HG03135 (cell line): Measurements from ENCODE around the gene GMCL1.
"Not testable (repeated sequence)": the region's sequence is repeated elsewhere in the genome, so short reads cannot be mapped to it uniquely, and the experiment has no call there.

Source experiments
- ATAC-seq: cut with Tn5 transposase; IDR thresholded peaks from one replicate; pipeline ENCODE4 v1.9.1; 2021; ENCODE audit warnings: mild to moderate bottlenecking, moderate library complexity; ENCODE audit not compliant: unreplicated experiment

Gene GMCL1

DNA sequence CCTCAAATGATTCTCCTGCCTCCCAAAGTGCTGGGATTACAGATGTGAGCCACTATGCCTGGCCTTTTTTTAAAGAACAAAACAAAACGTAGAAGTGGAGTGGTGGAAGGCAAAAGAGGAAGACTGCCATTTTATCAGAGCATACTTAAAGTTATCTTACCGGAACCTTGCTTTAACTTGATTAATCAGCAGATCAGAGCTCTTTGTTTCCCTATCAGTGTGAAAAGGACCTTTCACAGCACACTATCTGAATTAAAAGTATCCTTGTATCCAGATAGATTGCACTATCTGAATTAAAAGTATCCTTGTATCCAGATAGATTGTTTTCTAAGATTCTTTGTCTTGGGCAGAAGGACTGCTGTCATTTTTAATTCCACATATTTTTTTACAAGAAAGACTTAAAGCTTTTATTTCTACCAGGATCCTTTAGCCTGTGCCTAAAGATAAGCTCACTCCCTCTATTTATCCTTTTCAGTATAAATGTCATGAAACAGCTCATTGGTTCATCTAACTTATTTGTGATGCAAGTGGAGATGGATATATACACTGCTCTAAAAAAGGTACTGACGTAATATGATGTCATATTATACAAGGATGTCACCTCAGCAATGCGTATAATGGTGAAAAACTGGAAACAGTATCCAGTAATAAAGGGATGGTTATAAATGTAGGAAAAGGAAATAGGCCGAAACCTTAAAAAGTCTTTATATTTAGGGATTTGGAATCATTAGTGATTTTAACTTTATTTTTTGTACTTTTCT lies 17.8 kb downstream of the GMCL1 start:
- no peak for ATAC-seq

DNA sequence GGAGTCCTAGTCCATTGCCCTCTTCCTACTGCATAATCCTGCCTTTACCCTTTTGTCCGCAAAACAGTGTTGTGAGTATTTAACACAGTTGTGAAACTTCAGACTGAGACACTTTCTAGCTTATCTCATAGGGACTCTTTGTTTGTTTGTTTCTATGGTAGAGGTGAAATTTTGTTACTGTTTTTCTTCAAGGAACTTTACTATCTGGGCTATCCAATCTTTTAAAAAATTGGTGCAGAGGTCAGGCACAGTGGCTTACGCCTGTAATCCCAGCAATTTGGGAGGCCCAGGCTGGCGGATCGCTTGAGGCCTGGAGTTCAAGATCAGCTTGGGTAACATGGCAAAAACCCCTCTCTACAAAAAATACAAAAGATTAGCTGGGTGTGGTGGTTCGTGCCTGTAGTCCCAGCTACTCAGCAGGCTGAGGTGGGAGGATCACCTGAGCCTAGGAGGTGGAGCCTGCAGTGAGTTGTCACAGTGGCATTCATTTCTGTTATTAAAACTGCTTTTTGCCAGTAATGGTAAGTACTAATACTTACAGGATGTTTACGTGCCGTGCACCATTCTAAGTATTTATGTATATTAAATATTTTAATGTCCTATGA lies 18.8 kb downstream of the GMCL1 start:
- no peak for ATAC-seq

DNA sequence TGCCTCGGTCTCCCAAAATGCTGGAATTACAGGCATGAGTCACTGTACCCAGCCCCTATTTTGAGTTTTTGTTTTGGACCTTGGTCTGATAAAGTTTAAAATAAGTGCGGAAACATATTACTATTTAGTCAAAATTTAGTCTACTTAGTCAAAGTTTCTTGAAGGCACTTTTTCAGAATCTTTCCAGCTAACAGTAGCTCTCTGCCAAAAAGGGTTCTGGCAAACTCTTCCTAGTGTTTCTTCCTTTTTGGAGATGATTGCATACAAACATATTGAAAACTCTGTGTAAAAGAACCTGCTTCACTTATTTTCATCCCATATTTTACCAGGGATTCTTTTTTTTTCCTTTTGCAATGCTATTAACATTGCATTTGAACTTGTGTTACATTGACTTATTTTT lies 28.8 kb downstream of the GMCL1 start:
- ATAC-seq: no peak

DNA sequence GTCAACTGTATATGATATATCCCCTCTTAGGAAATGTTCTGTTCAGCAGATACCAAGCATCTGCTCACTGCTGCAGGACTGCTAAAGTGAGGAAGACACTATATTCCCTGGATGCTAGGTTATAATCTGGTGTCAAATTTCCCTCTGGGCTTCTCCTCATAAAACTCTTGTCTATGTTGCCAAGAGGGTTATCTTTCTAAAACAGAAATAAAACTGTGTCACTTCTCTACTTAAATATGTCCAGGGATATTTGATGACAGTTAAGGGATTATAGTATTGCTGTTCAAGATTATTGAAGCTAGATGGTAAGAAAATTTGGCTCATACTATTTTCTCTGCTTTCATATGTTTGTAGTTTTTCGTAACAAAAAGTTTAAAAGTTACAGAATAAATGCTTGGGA lies 33.8 kb downstream of the GMCL1 start:
- no peak for ATAC-seq

DNA sequence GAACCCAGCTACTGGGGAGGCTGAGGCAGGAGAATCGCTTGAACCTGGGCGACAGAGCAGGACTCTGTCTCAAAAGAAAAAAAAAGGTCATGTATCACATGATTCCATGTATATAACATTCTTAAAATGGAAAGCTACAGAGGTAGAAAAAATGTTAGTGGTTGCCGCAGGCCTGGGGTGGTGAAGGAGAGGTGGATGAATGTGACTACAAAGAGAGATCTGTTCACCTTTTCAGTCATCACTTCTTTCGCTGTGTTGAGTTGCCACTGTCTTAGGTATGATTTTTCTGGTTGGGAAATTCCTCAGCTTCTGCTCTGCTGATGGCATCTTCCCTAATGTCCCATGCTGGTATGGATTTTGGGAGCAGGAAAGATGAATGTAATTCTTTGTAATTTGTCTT lies 59.0 kb downstream of the GMCL1 start:
- no peak for ATAC-seq

DNA sequence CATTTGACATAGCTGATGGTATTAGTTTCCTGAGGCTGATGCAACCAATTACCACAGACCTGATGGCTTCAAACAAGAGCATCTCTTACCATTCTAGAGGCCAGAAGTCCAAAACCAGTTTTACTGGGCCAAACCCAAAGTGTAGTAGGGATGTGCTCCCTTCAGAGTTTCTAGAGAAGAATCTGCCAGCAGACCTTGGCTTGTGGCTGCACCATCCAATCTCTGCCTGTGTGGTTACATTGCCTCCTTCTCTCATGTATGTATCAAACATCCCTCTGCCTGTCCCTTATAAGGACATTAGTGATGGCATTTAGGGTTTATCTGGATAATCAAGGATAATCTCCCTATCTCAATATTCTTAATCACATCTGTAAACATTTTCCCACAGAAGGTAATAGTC lies 59.8 kb downstream of the GMCL1 start:
- no peak for ATAC-seq

DNA sequence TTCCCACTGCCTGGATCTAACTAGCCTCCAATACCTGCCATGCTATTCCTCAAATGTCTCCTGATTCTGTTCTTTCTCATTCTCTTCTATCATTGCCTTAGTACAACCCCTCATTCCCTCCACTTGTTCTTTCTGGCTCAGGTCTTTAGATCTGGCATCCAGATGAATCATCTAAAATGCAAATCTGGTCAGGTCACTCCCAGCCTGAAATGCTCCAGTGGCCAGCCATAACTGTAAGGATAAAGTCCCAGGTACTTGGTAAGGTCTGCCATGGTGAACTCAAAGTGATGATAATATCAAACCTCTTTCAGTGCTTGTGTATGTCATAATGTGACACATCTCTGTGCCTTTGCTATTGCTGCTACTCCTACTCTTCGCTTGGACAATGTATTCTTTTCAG lies 61.4 kb downstream of the GMCL1 start:
- no peak for ATAC-seq

DNA sequence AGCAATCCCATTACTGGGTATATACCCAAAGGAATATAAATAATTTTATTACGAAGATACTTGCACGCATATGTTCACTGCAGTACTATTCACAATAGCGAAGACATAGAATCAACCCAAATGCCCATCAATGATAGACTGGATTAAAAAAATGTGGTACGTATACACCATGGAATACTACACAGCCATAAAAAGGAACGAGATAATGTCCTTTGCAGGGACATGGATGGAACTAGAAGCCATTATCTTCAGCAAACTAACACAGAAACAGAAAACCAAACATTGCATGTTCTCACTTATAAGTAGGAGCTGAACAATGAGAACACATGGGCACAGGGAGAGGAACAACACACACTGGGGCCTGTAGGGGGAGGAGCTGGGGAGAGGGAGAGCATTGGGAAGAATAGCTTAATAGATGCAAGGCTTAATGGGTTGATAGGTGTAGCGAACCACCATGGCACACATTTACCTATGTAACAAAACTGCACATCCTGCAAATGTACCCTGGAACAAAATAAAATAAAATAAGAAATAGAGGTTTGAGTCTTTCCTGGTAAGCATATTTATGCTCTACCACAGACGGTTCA lies 63.5 kb downstream of the GMCL1 start:
- not testable (repeated sequence) for ATAC-seq

DNA sequence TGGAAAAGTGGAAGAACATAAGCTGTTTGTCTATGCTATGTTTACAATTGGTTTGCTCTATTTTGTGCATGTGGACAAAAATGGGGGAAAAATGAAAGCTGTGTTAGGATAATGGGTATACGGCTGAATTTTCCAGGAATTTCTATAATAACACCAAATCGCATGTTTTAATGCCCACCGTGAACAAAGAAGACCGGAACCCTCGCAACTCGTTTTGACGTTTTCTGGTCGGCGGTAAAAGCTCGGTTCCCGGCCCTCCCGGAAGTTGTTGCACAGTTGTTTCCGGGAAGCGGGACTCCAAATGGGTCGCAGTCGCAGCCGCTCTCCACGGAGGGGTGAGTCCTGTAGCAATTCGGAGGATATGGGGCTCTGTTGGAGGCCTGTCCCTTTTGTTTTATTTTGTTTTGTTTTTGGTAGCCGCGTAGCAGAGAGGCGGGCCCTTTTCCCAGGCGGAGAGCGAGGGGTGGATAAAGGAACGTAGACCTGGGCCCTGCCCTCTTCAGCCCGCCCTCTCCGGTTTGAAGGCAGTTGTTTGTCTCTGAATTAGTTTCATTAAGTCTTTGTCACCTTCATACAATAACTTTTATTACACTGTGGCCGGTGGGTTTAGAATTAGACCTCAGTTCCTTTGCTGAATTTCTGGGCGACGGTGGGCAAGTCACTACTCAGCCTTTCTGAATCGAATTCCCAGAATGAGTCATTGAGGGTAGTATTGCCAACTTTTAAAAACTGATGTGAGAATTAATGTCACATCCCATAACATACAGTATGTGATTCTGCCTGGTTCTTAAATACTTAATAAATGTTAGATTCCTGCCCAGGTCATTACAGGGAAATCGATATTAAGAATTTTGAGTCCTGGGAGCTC lies 64.5 kb downstream of the GMCL1 start, which contains the start of gene SNRNP27:
Gene SNRNP27, plus strand, starts transcription at position 273 of the 868 bp plus-strand sequence. Its CDS starts 29 bp downstream, at position 302.
- peak; percentile 73 for ATAC-seq

DNA sequence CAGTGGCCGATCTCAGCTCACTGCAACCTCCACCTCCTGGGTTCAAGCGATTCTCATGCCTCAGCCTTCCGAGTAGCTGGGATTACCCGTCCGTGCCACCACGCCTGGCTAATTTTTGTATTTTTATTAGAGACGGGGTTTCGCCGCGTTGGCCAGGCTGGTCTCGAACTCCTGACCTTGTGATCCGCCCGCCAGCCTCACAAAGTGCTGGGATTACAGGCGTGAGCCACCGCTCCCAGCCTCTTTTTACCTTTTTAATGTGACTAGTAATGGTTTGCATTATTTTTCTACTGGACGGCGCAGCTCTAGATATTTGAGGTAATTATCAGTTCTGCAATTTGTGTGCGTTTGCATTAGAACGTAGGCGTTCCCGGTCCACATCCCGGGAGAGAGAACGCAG lies 65.3 kb downstream of the GMCL1 start:
- not testable (repeated sequence) for ATAC-seq

DNA sequence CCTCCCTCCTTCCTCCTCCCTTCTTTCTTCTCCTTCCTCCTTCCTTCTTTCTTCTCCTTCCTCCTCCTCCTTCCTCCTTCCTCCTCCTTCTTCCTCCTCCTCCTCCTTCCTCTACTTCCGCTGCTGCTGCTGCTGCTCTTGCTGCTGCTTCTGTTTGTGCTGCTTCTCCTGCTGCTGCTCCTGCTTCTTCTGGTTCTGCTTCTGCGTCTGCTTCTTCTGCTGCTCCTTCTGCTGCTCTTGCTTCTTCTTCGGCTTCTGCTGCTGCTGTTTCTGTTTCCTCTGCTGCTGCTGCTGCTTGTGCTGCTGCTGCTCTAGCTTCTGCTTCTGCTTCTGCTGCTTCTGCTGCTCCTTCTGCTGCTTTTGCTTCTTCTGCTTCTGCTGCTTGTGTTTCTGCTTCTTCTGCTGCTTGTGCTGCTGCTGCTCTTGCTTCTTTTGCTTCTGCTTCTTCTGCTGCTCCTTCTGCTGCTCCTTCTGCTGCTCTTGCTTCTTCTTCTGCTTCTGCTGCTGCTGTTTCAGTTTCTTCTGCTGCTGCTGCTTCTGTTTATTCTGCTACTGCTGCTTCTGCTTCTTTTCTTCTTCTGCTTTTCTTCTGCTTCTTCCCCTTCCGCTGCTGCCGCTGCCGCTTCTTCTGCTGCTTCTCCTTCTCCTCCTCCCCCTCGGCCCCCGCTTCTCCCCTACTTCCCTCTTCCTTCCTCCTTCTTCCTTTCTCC lies 72.9 kb downstream of the GMCL1 start:
- no peak for ATAC-seq

DNA sequence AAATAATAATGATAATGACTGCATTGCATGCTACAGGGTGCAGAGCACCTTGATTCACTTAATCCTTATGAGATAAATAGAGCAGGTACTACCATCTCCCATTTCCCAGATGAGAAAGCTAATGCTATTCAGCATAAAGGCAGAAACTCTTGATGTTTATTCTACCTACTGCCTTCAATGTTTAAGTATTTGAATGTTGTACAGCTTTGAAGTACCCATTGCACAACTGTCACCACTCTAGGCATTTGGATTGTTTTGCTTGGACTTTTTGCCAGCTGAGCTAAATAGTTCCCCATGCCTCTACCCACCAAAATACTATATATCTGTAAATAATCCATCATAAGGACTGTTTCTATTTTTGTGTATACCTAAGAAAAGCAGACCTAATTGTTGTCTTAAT lies 77.8 kb downstream of the GMCL1 start:
- no peak for ATAC-seq

DNA sequence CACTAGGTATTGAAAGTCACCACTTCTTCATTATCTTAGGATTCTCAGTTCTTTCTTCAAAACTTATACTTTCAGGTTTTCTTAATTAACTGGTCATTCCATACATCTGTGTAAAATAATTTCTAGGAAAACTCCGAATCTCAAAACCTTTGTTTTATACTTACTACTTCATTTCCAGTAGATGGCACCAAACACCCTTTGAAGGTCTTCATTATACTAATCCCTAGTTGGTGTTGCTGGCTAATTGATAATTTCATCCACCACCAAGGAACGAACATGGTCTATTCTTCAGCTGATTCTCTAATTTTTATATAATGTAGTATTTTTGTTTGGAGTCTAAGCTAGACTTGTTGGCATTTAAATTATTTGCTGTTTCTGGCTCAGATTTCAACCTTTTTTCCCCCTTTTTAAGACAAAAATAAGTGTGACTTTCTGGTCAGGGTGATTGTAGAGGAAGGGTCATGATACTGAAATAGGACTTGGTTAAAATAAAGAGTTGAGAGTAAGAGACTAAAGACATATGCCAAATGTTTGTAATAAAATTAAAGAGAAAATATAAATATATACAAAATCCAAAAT lies 82.6 kb downstream of the GMCL1 start:
- no peak for ATAC-seq

DNA sequence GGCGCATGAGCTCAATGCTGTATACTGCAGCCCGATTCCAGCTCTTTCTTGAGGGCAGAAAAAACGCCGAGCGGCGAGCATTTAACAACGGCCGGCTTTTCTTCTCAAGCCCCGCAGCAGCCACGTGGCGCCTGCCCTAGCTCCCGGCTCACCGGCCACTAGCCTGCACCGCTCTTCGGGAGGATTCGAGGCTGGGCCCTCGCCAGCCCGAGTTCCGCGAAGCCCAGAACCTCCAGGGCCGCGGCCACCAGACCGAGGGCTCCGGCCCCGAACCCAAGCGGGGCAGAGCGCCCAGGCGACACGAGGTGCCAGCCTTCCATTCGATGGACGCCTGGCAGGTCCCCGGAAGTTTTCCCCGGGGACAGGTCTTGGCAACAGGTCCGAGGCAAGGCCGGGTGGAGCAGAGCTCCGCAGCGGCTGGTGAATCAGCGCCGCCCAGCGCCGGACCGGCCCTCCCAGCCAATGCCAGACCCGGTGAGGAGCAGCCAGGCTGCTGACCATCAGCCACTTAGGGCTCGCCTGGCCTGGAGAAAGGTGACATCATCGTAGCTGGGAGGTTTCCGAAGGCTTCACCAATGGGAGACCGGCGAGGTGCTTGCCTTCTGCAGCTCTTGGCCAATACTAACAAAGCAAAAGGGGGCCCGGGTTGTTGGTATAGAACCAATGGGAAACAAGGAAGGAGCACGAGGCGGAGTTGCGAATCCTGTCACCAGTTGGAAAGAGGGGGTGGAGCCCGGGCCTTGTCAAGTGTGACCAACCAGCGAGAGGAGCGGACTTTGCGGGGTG lies 84.9 kb downstream of the GMCL1 start:
- peak; percentile 88 for ATAC-seq

DNA sequence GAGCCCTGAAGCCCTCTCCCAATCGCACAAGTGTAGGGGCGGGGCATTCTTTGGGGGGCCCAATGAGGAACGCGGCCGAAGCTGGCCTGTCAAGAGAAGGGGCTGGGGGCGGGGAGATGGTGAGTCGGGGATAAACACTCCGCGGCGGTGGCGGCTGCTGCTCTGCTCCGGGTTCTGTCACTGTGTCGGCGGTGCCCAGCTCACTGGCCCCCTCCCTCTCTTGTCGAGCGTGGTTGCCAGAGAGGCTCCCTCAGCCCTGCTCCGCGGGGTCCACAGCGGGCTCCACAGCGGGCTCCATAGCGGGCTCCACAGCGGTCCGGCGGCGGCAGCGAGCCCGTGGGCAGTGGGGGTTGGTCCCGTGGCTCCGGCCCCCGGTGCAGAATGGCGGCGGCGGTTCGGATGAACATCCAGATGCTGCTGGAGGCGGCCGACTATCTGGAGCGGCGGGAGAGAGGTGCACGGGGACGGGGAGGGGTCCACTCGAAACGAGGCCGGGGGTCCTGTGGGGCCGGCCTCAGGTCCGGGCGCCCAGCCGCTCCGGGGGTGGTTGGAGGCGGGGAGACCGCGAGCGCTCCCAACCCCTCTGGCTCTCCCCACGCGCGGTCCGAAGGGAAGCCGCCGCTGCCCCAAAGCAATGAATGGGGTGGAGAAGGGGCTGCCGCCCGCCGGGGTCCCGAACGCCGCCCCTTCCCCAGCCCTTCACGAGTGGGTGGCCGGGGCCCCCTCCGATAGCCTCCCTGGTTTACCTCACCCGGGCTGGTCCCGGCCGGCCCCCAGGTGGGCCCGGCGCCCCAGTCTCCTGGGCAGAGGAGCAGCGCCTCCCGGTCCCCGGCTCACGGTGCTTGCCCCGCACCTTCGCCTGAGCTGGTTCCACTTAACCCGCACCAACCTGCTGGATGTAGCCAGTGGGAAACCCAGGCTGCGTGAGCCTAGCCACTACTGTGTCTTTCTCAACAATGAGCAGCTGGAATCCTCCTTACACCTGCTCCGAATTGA lies 85.8 kb downstream of the GMCL1 start, which contains the start of gene MXD1:
Gene MXD1, plus strand, starts transcription at position 160 of the 996 bp plus-strand sequence. Its CDS starts 222 bp downstream, at position 382.
- peak; percentile 4 for ATAC-seq

DNA sequence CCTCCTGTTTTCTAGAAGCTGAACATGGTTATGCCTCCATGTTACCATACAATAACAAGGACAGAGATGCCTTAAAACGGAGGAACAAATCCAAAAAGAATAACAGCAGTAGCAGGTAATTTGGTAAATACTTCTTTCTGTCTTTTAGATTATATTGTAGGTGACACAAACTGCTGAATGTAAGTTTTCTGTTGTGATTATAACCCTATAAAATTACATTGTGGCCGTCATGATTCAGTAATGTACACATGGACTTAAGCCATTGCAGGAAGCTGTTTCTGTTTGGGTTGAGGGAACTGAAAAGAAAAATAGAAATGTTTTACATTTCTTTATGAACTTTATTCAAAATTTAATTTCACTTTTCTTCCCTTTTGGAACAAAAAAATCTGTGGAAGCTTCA lies 86.6 kb downstream of the GMCL1 start:
- ATAC-seq: no peak

DNA sequence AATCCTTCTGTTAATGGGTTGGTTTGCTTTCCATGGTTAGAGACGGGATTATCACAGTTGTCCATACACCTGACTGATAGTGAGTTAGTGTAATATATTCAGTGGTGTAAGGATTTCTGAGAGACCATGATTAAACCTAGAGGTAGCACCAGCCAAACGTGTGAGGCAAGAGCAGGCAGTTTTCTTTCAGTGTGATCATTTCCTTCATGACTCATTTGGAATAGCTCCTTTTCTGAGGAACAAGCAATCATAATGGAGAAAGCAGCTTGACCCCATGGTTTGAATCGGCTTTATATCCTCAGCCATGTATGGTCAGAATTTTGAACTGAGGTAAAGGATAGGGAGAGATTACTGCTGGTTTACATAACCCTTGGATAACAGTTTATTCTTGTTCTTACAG lies 88.4 kb downstream of the GMCL1 start:
- ATAC-seq: no peak

DNA sequence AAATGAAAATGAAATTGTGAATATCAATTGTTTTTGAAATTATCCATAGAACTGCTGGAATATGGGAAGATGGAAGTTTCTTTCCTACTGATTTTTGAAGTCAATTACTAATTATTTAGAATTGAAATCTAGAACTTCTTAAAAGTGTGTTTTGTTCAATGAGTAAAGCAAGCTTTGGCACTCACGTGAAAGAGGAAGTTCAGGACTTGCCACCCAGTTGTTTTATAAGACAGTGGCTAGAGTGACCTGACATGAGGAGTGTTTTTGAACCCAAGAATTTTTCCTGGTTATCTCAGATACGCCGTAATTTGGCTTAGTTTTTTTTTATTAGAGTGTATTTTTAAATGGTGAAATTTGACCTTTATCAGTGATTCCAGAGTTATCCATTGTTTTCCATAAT lies 88.9 kb downstream of the GMCL1 start:
- no peak for ATAC-seq
